Liver (tissue), 10 donors: ENCODE data around the gene TPST2. TPM values are rescaled to one million over a fixed set of nuclear protein-coding genes. Genes with fewer than 3 reads are reported as not detected.

ENCODE experiments used
- DNase-seq: peaks from one replicate; pipeline ENCODE4 v3.0.0-alpha.2; 2017; ENCODE audit warnings: low spot score
- H3K27ac ChIP-seq, 2 donors: one replicate each; pipeline ENCODE4 v1.7.0; 2013; ENCODE audit warnings: inconsistent platforms in 2 of 2, low read length in 2 of 2, control low read depth in 1 of 2, low read depth in 1 of 2, mild to moderate bottlenecking in 1 of 2
- H3K27me3 ChIP-seq, 4 donors: one replicate each; pipeline versions ENCODE4 v1.6.1 to v1.7.0; 2013; ENCODE audit warnings: low read length in 3 of 4, inconsistent platforms in 1 of 4, mild to moderate bottlenecking in 1 of 4, moderate library complexity in 1 of 4; ENCODE audit not compliant: control insufficient read depth in 4 of 4, insufficient read depth in 4 of 4
- H3K36me3 ChIP-seq, 4 donors: one replicate each; pipeline versions ENCODE4 v1.6.1 to v1.7.0; 2013; ENCODE audit warnings: low read length in 3 of 4, mild to moderate bottlenecking in 3 of 4, low read depth in 1 of 4, moderate library complexity in 1 of 4; ENCODE audit not compliant: control insufficient read depth in 4 of 4, insufficient read depth in 3 of 4
- H3K4me1 ChIP-seq, 4 donors: one replicate each; pipeline versions ENCODE4 v1.6.1 to v1.7.0; 2013; ENCODE audit warnings: low read length in 3 of 4, mild to moderate bottlenecking in 3 of 4, moderate library complexity in 1 of 4; ENCODE audit not compliant: control insufficient read depth in 4 of 4, insufficient read depth in 4 of 4
- H3K4me3 ChIP-seq, 3 donors: one replicate each; pipeline versions ENCODE4 v1.6.1 to v1.7.0; 2013; ENCODE audit warnings: low read length in 3 of 3, control low read depth in 1 of 3, low read depth in 1 of 3, mild to moderate bottlenecking in 1 of 3
- H3K9ac ChIP-seq, 2 donors: one replicate each; pipeline ENCODE4 v1.7.0; 2013; ENCODE audit warnings: low read length in 2 of 2, mild to moderate bottlenecking in 2 of 2, moderate library complexity in 2 of 2, control low read depth in 1 of 2, low read depth in 1 of 2
- H3K9me3 ChIP-seq, 4 donors: one replicate each; pipeline versions ENCODE4 v1.6.1 to v1.7.0; 2013; ENCODE audit warnings: low read length in 3 of 4; ENCODE audit not compliant: control insufficient read depth in 4 of 4
- CTCF ChIP-seq: fragments of 150-350 bp; IDR thresholded peaks from 2 replicates; pipeline ENCODE4 v1.5.1; 2017; ENCODE audit warnings: improper control_type of control experiment, low read depth, low read length; ENCODE audit not compliant: missing input control
- FOXA1 ChIP-seq: IDR thresholded peaks from 2 replicates; pipeline ENCODE4 v1.6.1; 2016; ENCODE audit warnings: antibody characterized with exemption
- HNF4G ChIP-seq: IDR thresholded peaks from 2 replicates; pipeline ENCODE4 v1.6.1; 2016; ENCODE audit warnings: antibody characterized with exemption
- MAX ChIP-seq: IDR thresholded peaks from 2 replicates; pipeline ENCODE4 v1.6.1; 2016; ENCODE audit warnings: antibody characterized with exemption
- REST ChIP-seq: IDR thresholded peaks from 2 replicates; pipeline ENCODE4 v1.6.1; 2016; ENCODE audit warnings: antibody characterized with exemption, mild to moderate bottlenecking
- SP1 ChIP-seq: IDR thresholded peaks from 2 replicates; pipeline ENCODE4 v1.6.1; 2018; ENCODE audit warnings: antibody characterized with exemption, mild to moderate bottlenecking
- TAF1 ChIP-seq: conservative IDR thresholded peaks from 2 replicates; pipeline ENCODE4 v1.6.1; 2016; ENCODE audit warnings: antibody characterized with exemption, mild to moderate bottlenecking
- YY1 ChIP-seq: IDR thresholded peaks from 2 replicates; pipeline ENCODE4 v1.6.1; 2016; ENCODE audit warnings: antibody characterized with exemption, mild to moderate bottlenecking
- ZBTB33 ChIP-seq: IDR thresholded peaks from 2 replicates; pipeline ENCODE4 v1.6.1; 2016; ENCODE audit warnings: antibody characterized with exemption
- polyA plus RNA-seq, 2 donors: library from polyadenylated mRNA; stranded (reverse) in 1 of 2; unstranded in 1 of 2; fragments of 200-250 nt in 1 of 2; fragments of >200 nt in 1 of 2; fragmentation: Nextera tagmentation in 1 of 2; extraction: Ambion mirVana in 1 of 2; gene quantifications; one replicate each; pipeline versions ENCODE4 v1.2.1 to v1.2.3, GENCODE V29; 2013 to 2015
- small RNA-seq: library from RNA; depleted of rRNA; stranded (forward); fragments of <200 nt; gene quantifications from one replicate; pipeline ENCODE3, GENCODE V24; 2014
- total RNA-seq, 2 donors: library from RNA; depleted of rRNA; stranded (reverse); fragments of >200 nt; gene quantifications; one replicate each; pipeline ENCODE4 v1.2.3, GENCODE V29; 2014
- donor health status: healthy.
- donor health status: healthy.
- donor health status: healthy.
- donor health status: healthy.
- donor health status: healthy.

TPST2 gene
- total and polyA plus RNA-seq, 4 donors: 33.3 to 109 (median 69.7) TPM

- no peak for TF ChIP-seq MAX
- TF ChIP-seq FOXA1: no peak
- no peak for TF ChIP-seq ZBTB33
- no peak for TF ChIP-seq SP1
These were observed 113.1 kb downstream of the TPST2 start (continued) for GRCh38 chr22:26476705-26477340.

- H3K4me1 ChIP-seq: peaks cover 3 to 12% (median 8%) of the 10 kb centered on the region in 4 donors
- TF ChIP-seq TAF1: no peak
- no peak for TF ChIP-seq CTCF
- no peak for TF ChIP-seq HNF4G
- no peak for TF ChIP-seq REST
- TF ChIP-seq MAX: no peak
- no peak for TF ChIP-seq YY1
- DNase-seq: no peak
These were observed 115.2 kb downstream of the TPST2 start for GRCh38 chr22:26474682-26475081.

More at GRCh38 chr22:26474682-26475081, 115.2 kb downstream of the TPST2 start:
- Histone ChIP-seq H3K27ac (no peak overlapping the region), H3K4me3 (no peak overlapping the region), H3K9me3 (no peaks in the 10 kb centered on the region), H3K36me3 (peaks cover 28 to 53% (median 49%) of the 10 kb centered on the region in 4 donors), H3K9ac (no peak overlapping the region), H3K27me3 (no peaks in the 10 kb centered on the region)

Small RNA genes lying within 50 kb of the gene (small RNA-seq; reads per million reads assigned to genes)
- gene MIR548J: 0.44 reads per million, percentile 50 among the genes with 10 or more reads in this experiment

Other genes with a start within 250 kb of the TPST2 start
- under 1 TPM; 0.17 to 0.47 TPM for gene ASPHD2, start 160.9 kb downstream of the TPST2 start, total RNA-seq
- gene ASPHD2, start 160.9 kb downstream of the TPST2 start, polyA plus RNA-seq: under 1 TPM; 0.12 to 0.19 TPM
- gene HPS4, start 106.3 kb downstream of the TPST2 start, total RNA-seq: 10 to 100 TPM; 13.6 to 26.2 TPM
- 10 to 100 TPM in 1 of 2 donors, 1 to 10 TPM in 1; 5.4 to 11.6 TPM for gene HPS4, start 106.3 kb downstream of the TPST2 start, polyA plus RNA-seq
- gene SRRD, start 106.3 kb downstream of the TPST2 start, total RNA-seq: 10 to 100 TPM; 15.1 to 18.6 TPM
- gene SRRD, start 106.3 kb downstream of the TPST2 start, polyA plus RNA-seq: 10 to 100 TPM in 1 of 2 donors, 1 to 10 TPM in 1; 8.7 to 12.2 TPM
- gene TFIP11, start 77.7 kb downstream of the TPST2 start, total RNA-seq: 10 to 100 TPM; 27.8 to 31.7 TPM
- 10 to 100 TPM; 14.3 to 21.3 TPM for gene TFIP11, start 77.7 kb downstream of the TPST2 start, polyA plus RNA-seq
- gene CRYBB1, start 27.9 kb upstream of the TPST2 start, total RNA-seq: 1 to 10 TPM in 1 of 2 donors, under 1 TPM in 1; 0.17 to 2.3 TPM
- under 1 TPM in 1 of 2 donors, not detected in 1; 0.32 TPM for gene CRYBB1, start 27.9 kb upstream of the TPST2 start, polyA plus RNA-seq
- gene CRYBA4, start 31.8 kb upstream of the TPST2 start, total RNA-seq: not detected
- gene CRYBA4, start 31.8 kb upstream of the TPST2 start, polyA plus RNA-seq: not detected
- gene MIAT, start 67.5 kb upstream of the TPST2 start, total RNA-seq: 1 to 10 TPM; 1.2 to 1.5 TPM
- gene MIAT, start 67.5 kb upstream of the TPST2 start, polyA plus RNA-seq: under 1 TPM; 0.18 to 0.29 TPM